D721Med (cell line): Measurements from ENCODE around the gene CHST11.

Experiments
- DNase-seq: peaks from one replicate; pipeline ENCODE4 v3.0.0; 2011; ENCODE audit warnings: low spot score; ENCODE audit not compliant: insufficient read length
- FAIRE-seq: peaks from 2 replicates; lab custom pipeline; 2011; peaks lifted over from hg19 to GRCh38; lab: Jason Lieb, UNC
- TF ChIP-seq, protein P1 (sequence below): IDR thresholded peaks from 2 replicates; pipeline ENCODE4 v1.5.1; 2012; ENCODE audit warnings: mild to moderate bottlenecking, control low read depth; ENCODE audit not compliant: insufficient read depth; ENCODE audit errors: missing control alignments

Gene CHST11

GRCh38 chr12:104439137-104439536 lies 17.6 kb upstream of the CHST11 start:
- DNase-seq (no peak), FAIRE-seq (no peak)
- TF ChIP-seq, protein P1, sequence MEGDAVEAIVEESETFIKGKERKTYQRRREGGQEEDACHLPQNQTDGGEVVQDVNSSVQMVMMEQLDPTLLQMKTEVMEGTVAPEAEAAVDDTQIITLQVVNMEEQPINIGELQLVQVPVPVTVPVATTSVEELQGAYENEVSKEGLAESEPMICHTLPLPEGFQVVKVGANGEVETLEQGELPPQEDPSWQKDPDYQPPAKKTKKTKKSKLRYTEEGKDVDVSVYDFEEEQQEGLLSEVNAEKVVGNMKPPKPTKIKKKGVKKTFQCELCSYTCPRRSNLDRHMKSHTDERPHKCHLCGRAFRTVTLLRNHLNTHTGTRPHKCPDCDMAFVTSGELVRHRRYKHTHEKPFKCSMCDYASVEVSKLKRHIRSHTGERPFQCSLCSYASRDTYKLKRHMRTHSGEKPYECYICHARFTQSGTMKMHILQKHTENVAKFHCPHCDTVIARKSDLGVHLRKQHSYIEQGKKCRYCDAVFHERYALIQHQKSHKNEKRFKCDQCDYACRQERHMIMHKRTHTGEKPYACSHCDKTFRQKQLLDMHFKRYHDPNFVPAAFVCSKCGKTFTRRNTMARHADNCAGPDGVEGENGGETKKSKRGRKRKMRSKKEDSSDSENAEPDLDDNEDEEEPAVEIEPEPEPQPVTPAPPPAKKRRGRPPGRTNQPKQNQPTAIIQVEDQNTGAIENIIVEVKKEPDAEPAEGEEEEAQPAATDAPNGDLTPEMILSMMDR: no peak

GRCh38 chr12:104443008-104443407 lies 13.7 kb upstream of the CHST11 start:
- FAIRE-seq (no peak), DNase-seq (no peak)
- TF ChIP-seq, protein P1: no peak

GRCh38 chr12:104446646-104447421 lies 9.9 kb upstream of the CHST11 start:
- no peak for FAIRE-seq
- TF ChIP-seq, protein P1: no peak
- no peak for DNase-seq

- FAIRE-seq (no peak), DNase-seq (no peak)
- TF ChIP-seq, protein P1: no peak
Observed at GRCh38 chr12:104448031-104448430, 8.7 kb upstream of the CHST11 start.

DNA sequence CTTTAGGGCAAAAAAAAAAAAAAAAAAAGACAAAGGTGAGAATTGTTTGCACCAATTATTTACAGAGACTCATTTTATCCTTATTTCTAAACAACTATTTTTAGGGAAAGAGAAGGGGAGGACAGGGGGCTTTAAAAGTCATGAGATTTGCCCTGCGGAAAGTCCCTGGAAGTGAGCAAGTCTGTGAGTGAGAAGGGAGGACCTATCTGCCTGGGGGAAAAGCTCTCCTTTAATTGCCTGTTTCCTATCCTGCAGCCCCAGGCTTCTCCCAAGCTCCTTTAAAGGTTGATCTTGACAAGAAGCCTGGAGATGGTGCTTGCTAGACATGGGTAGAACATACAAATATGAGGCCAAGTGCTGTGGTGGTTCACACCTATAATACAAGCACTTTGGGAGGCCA lies 8.3 kb upstream of the CHST11 start:
- TF ChIP-seq, protein P1: no peak
- FAIRE-seq (no peak), DNase-seq (no peak)

- TF ChIP-seq, protein P1: no peak
- DNase-seq (no peak), FAIRE-seq (no peak)
Observed at GRCh38 chr12:104450700-104451099, 6.0 kb upstream of the CHST11 start.

- DNase-seq (no peak), FAIRE-seq (no peak)
- TF ChIP-seq, protein P1: no peak
Observed at GRCh38 chr12:104452087-104452486, 4.7 kb upstream of the CHST11 start.
